ENCODE measurements around the gene TNIK. TPM values are rescaled to one million over a fixed set of nuclear protein-coding genes. Genes with fewer than 3 reads are reported as not detected.

TNIK gene
- total and polyA plus RNA-seq, 2 of the 4 experiments (the other 2 are of a cell fraction): 3.4 to 6.3 TPM

DNA sequence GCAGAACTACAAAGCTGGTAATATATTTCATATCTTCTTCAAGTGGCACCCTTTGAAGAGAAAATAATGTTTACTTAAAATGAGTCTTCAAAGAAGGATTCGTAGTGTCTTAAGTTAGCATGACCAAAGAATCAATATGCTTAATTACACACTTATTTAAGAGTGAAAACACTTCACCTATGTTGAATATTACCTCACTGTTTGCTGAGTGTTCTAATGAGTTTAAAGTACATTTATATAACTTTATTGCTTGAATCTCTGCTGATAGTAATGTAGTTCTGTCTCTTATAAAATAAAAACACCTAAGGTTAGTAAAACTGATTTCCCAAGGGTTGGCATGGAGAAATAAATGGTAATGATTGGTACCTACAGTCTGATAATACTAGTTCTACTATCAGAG, 290.3 kb downstream of the TNIK start:
- no peaks in the 10 kb centered on the region for H3K27me3 ChIP-seq (ENCODE audit: control insufficient read depth, insufficient read depth, low read length)
- peaks cover 4% of the 10 kb centered on the region for H3K4me1 ChIP-seq (ENCODE audit: control insufficient read depth, insufficient read depth, low read length)
- no peak overlapping the region for H4K8ac ChIP-seq (ENCODE audit: low read depth in 2 of 2, low read length in 2 of 2)
- ChIA-PET CTCF (no interaction called here), POLR2A (ENCODE audit: unreplicated experiment) (no interaction called here)
- no peak overlapping the region for H3K4me2 ChIP-seq (ENCODE audit: low read depth, low read length)
- no peaks in the 10 kb centered on the region for H4K20me1 ChIP-seq (ENCODE audit: insufficient read depth, low read length)
- H3K79me1 ChIP-seq (ENCODE audit: low read depth in 1 of 2, low read length in 2 of 2): no peaks in the 10 kb centered on the region
- H3K9me3 ChIP-seq (ENCODE audit: control insufficient read depth, insufficient read depth, low read length): no peaks in the 10 kb centered on the region
- H3K23ac ChIP-seq (ENCODE audit: low read depth, low read length): no peak overlapping the region
- no peak overlapping the region for H2AK5ac ChIP-seq (ENCODE audit: low read depth, low read length)
- H3K9ac ChIP-seq (ENCODE audit: low read depth, low read length): no peak overlapping the region
- 0 out of 2 replicates have a peak, but pooled peaks cover 6% of the 10 kb centered on the region for H3K9me1 ChIP-seq (ENCODE audit: insufficient read depth, low read length)
- TF ChIP-seq MAZ (IDR thresholded peaks at IDR 0.05; ENCODE audit: borderline replicate concordance, low read depth, low read length): no peak
- no peak for TF ChIP-seq CHD1 (IDR thresholded peaks at IDR 0.05; ENCODE audit: low read depth, low read length)
- TF ChIP-seq NFE2L2 (IDR thresholded peaks at IDR 0.05; ENCODE audit: low read depth, low read length): no peak
- no peak for TF ChIP-seq CEBPB (IDR thresholded peaks at IDR 0.05; ENCODE audit: low read depth, low read length)
- TF ChIP-seq RAD21 (IDR thresholded peaks at IDR 0.05; ENCODE audit: low read length): no peak
- no peak for TF ChIP-seq FOS (IDR thresholded peaks at IDR 0.05; ENCODE audit: low read depth, low read length)
- TF ChIP-seq BHLHE40 (IDR thresholded peaks at IDR 0.05; ENCODE audit: low read depth, low read length): no peak
- TF ChIP-seq RFX5 (IDR thresholded peaks at IDR 0.05; ENCODE audit: low read depth, low read length): no peak
- H2BK120ac ChIP-seq (ENCODE audit: low read depth, low read length): no peak overlapping the region
- WGBS, 2 experiments (ENCODE audit: extremely low coverage in 2 of 2, insufficient read length in 1 of 2): no CpG with 5 or more reads among the region's 1 CpG
- H3K4me3 ChIP-seq (ENCODE audit: insufficient read depth, low read depth, low read length): no peak overlapping the region
- H3K4ac ChIP-seq (ENCODE audit: low read depth, low read length): no peak overlapping the region
- H2BK20ac ChIP-seq (ENCODE audit: low read depth, low read length): no peak overlapping the region
- dilution Hi-C loops (cut with HindIII; ENCODE audit: low sequenced_read_pairs, unreplicated experiment) (no loop called here), in situ Hi-C loops (cut with MboI; ENCODE audit: low sequenced_read_pairs) (no loop called here), intact Hi-C loops (cut with micrococcal nuclease) (no loop called here)
- H2AFZ ChIP-seq (replicated peaks; ENCODE audit: low read length, poor library complexity): no peak overlapping the region
- DNase-seq (no peak), ATAC-seq (ENCODE audit: low read depth) (no peak)
- H3K36me3 ChIP-seq (ENCODE audit: control insufficient read depth, insufficient read depth, low read length): peaks cover 3% of the 10 kb centered on the region; the same call in 1 of the 2 replicates
- no peak overlapping the region for H4K91ac ChIP-seq (ENCODE audit: insufficient read depth, low read depth, low read length)
- H3K56ac ChIP-seq (ENCODE audit: extremely low read depth, insufficient read depth, low read length): no peak overlapping the region
- no peak overlapping the region for H3K14ac ChIP-seq (replicated peaks; ENCODE audit: low read depth, low read length)
- no peak overlapping the region for H2BK15ac ChIP-seq (ENCODE audit: low read depth, low read length)
- H4K5ac ChIP-seq (ENCODE audit: low read depth, low read length): no peak overlapping the region
- H2AK9ac ChIP-seq (replicated peaks; ENCODE audit: low read depth, low read length, poor library complexity): no peak overlapping the region
- no TSS peak for BruUV-seq (replicated peaks)
- no peak overlapping the region for H3K27ac ChIP-seq (ENCODE audit: insufficient read depth, low read length)
- no peak overlapping the region for H2BK5ac ChIP-seq (ENCODE audit: low read depth, low read length, poor library complexity, severe bottlenecking)
- H3K18ac ChIP-seq (ENCODE audit: low read depth, low read length): no peak overlapping the region

Data from IMR-90 (cell line).